IMR-90 (cell line): ENCODE results near the gene APPL2. TPM values are rescaled to one million over a fixed set of nuclear protein-coding genes. Genes with fewer than 3 reads are reported as not detected.
A peak's percentile ranks its signal among the peaks of the same experiment; 100 is the strongest.

Source experiments
- ATAC-seq: fragments of 200-7000 bp; cut with Tn5 transposase; 2 replicates; pipeline ENCODE4 v1.9.1; 2020; ENCODE audit warnings: low read depth, mild to moderate bottlenecking, moderate library complexity
- BruUV-seq: library from RNA; stranded (reverse); fragments of 400-500 nt; replicated peaks from 2 replicates; lab custom pipeline; 2021; lab: Mats Ljungman, UMichigan
- CTCF ChIA-PET: fragments of 300-600 bp; formaldehyde crosslinking; extraction: SDS; loops from one replicate; lab custom pipeline; 2021; ENCODE audit warnings: antibody characterized with exemption; lab: Yijun Ruan, JAX
- POLR2A ChIA-PET: fragments of 300-600 bp; sonication (Branson Sonifier 250); formaldehyde crosslinking; loops from one replicate; lab custom pipeline; 2022; ENCODE audit warnings: antibody characterized with exemption; ENCODE audit not compliant: unreplicated experiment; lab: Charles Lee
- DNase-seq: peaks from one replicate; pipeline ENCODE4 v3.0.0; 2013
- H2AFZ ChIP-seq: replicated peaks from 2 replicates; pipeline ENCODE3; 2013; ENCODE audit warnings: low read length, mild to moderate bottlenecking; ENCODE audit not compliant: poor library complexity
- H2AK5ac ChIP-seq: 2 replicates; pipeline ENCODE4 v1.6.1; 2013; ENCODE audit warnings: low read depth, low read length, inconsistent platforms
- H2AK9ac ChIP-seq: replicated peaks from 2 replicates; pipeline ENCODE3; 2013; ENCODE audit warnings: mild to moderate bottlenecking, low read depth, low read length, moderate library complexity; ENCODE audit not compliant: poor library complexity
- H2BK120ac ChIP-seq: 2 replicates; pipeline ENCODE4 v1.6.1; 2013; ENCODE audit warnings: low read depth, low read length, inconsistent platforms
- H2BK15ac ChIP-seq: 3 replicates; pipeline ENCODE4 v1.6.1; 2013; ENCODE audit warnings: low read depth, low read length, inconsistent platforms
- H2BK20ac ChIP-seq: 2 replicates; pipeline ENCODE4 v1.6.1; 2013; ENCODE audit warnings: low read depth, mild to moderate bottlenecking, inconsistent platforms, low read length, moderate library complexity
- H2BK5ac ChIP-seq: 2 replicates; pipeline ENCODE4 v1.6.1; 2013; ENCODE audit warnings: mild to moderate bottlenecking, low read depth, low read length, inconsistent platforms; ENCODE audit not compliant: poor library complexity, severe bottlenecking
- H3K14ac ChIP-seq: replicated peaks from 2 replicates; pipeline ENCODE4 v1.6.1; 2013; ENCODE audit warnings: low read depth, low read length, inconsistent platforms
- H3K18ac ChIP-seq: 2 replicates; pipeline ENCODE4 v1.6.1; 2013; ENCODE audit warnings: low read depth, low read length, control low read depth
- H3K23ac ChIP-seq: 2 replicates; pipeline ENCODE4 v1.6.1; 2013; ENCODE audit warnings: low read depth, low read length, inconsistent platforms
- H3K27ac ChIP-seq: 2 replicates; pipeline ENCODE4 v1.5.1; 2013; ENCODE audit warnings: mild to moderate bottlenecking, control low read depth, low read length; ENCODE audit not compliant: insufficient read depth
- H3K27me3 ChIP-seq: 2 replicates; pipeline ENCODE4 v1.6.1; 2013; ENCODE audit warnings: low read length; ENCODE audit not compliant: control insufficient read depth, insufficient read depth
- H3K36me3 ChIP-seq: 2 replicates; pipeline ENCODE4 v1.6.1; 2013; ENCODE audit warnings: low read length, mixed read lengths; ENCODE audit not compliant: control insufficient read depth, insufficient read depth
- H3K4ac ChIP-seq: 2 replicates; pipeline ENCODE4 v1.6.1; 2013; ENCODE audit warnings: low read depth, low read length, inconsistent platforms
- H3K4me1 ChIP-seq: 2 replicates; pipeline ENCODE4 v1.6.1; 2013; ENCODE audit warnings: low read length, mixed read lengths; ENCODE audit not compliant: control insufficient read depth, insufficient read depth
- H3K4me2 ChIP-seq: 2 replicates; pipeline ENCODE4 v1.6.1; 2013; ENCODE audit warnings: low read depth, mild to moderate bottlenecking, control low read depth, low read length, moderate library complexity
- H3K4me3 ChIP-seq: 2 replicates; pipeline ENCODE4 v1.5.1; 2013; ENCODE audit warnings: low read depth, mild to moderate bottlenecking, control low read depth, low read length, moderate library complexity; ENCODE audit not compliant: insufficient read depth
- H3K56ac ChIP-seq: 2 replicates; pipeline ENCODE4 v1.6.1; 2013; ENCODE audit warnings: low read length, inconsistent platforms; ENCODE audit not compliant: insufficient read depth; ENCODE audit errors: extremely low read depth
- H3K79me1 ChIP-seq, 2 experiments: 2 replicates each; pipeline ENCODE4 v1.6.1; 2013; ENCODE audit warnings: low read length in 2 of 2, inconsistent platforms in 1 of 2, low read depth in 1 of 2
- H3K9ac ChIP-seq: 2 replicates; pipeline ENCODE4 v1.6.1; 2013; ENCODE audit warnings: low read depth, low read length, control low read depth
- H3K9me1 ChIP-seq: 2 replicates; pipeline ENCODE4 v1.6.1; 2013; ENCODE audit warnings: low read length, inconsistent platforms; ENCODE audit not compliant: insufficient read depth
- H3K9me3 ChIP-seq: 2 replicates; pipeline ENCODE4 v1.6.1; 2013; ENCODE audit warnings: low read length; ENCODE audit not compliant: control insufficient read depth, insufficient read depth
- H4K20me1 ChIP-seq: 2 replicates; pipeline ENCODE4 v1.6.1; 2013; ENCODE audit warnings: low read length, inconsistent platforms; ENCODE audit not compliant: insufficient read depth
- H4K5ac ChIP-seq: 2 replicates; pipeline ENCODE4 v1.6.1; 2013; ENCODE audit warnings: mild to moderate bottlenecking, low read depth, low read length, control low read depth
- H4K8ac ChIP-seq, 2 experiments: 2 replicates each; pipeline ENCODE4 v1.6.1; 2013; ENCODE audit warnings: low read depth in 2 of 2, low read length in 2 of 2, control low read depth in 1 of 2, inconsistent platforms in 1 of 2
- H4K91ac ChIP-seq: 2 replicates; pipeline ENCODE4 v1.6.1; 2013; ENCODE audit warnings: low read depth, low read length, inconsistent platforms; ENCODE audit not compliant: insufficient read depth
- BHLHE40 ChIP-seq: fragments of 150-350 bp; IDR thresholded peaks from 2 replicates; pipeline ENCODE4 v1.6.1; 2016; ENCODE audit warnings: mild to moderate bottlenecking, low read depth, low read length
- CEBPB ChIP-seq: IDR thresholded peaks from 2 replicates; pipeline ENCODE4 v1.6.1; 2012; ENCODE audit warnings: low read depth, low read length, improper control_type of control experiment
- CHD1 ChIP-seq: IDR thresholded peaks from 2 replicates; pipeline ENCODE4 v1.6.1; 2012; ENCODE audit warnings: low read depth, low read length, improper control_type of control experiment
- CTCF ChIP-seq: conservative IDR thresholded peaks from 2 replicates; pipeline ENCODE4 v1.5.1; 2012; ENCODE audit warnings: mild to moderate bottlenecking, low read depth, low read length, improper control_type of control experiment
- ELK1 ChIP-seq: fragments of 150-350 bp; IDR thresholded peaks from 2 replicates; pipeline ENCODE4 v1.6.1; 2016; ENCODE audit warnings: low read depth, mild to moderate bottlenecking, low read length, moderate library complexity, borderline replicate concordance
- FOS ChIP-seq: fragments of 150-350 bp; IDR thresholded peaks from 2 replicates; pipeline ENCODE4 v1.6.1; 2016; ENCODE audit warnings: low read depth, low read length
- MAFK ChIP-seq: IDR thresholded peaks from 2 replicates; pipeline ENCODE4 v1.6.1; 2012; ENCODE audit warnings: low read depth, low read length, improper control_type of control experiment
- MAZ ChIP-seq: IDR thresholded peaks from 2 replicates; pipeline ENCODE4 v1.6.1; 2012; ENCODE audit warnings: low read depth, mild to moderate bottlenecking, low read length, improper control_type of control experiment, moderate library complexity, borderline replicate concordance
- MXI1 ChIP-seq: IDR thresholded peaks from 2 replicates; pipeline ENCODE4 v1.6.1; 2012; ENCODE audit warnings: low read depth, mild to moderate bottlenecking, low read length, moderate library complexity, borderline replicate concordance
- NFE2L2 ChIP-seq: fragments of 150-350 bp; IDR thresholded peaks from 2 replicates; pipeline ENCODE4 v1.6.1; 2016; ENCODE audit warnings: low read depth, mild to moderate bottlenecking, low read length
- POLR2A ChIP-seq: IDR thresholded peaks from 2 replicates; pipeline ENCODE4 v1.6.1; 2012; ENCODE audit warnings: mild to moderate bottlenecking, low read depth, low read length
- RAD21 ChIP-seq: IDR thresholded peaks from 2 replicates; pipeline ENCODE4 v1.6.1; 2012; ENCODE audit warnings: low read length, improper control_type of control experiment
- RCOR1 ChIP-seq: IDR thresholded peaks from 2 replicates; pipeline ENCODE4 v1.6.1; 2012; ENCODE audit warnings: mild to moderate bottlenecking, low read length, improper control_type of control experiment; ENCODE audit not compliant: insufficient replicate concordance
- RFX5 ChIP-seq: IDR thresholded peaks from 2 replicates; pipeline ENCODE4 v1.8.0; 2012; ENCODE audit warnings: low read depth, mild to moderate bottlenecking, low read length, moderate library complexity
- SMC3 ChIP-seq: fragments of 150-350 bp; IDR thresholded peaks from 2 replicates; pipeline ENCODE4 v1.6.1; 2016; ENCODE audit warnings: low read depth, mild to moderate bottlenecking, antibody characterized with exemption, low read length, moderate library complexity
- USF2 ChIP-seq: fragments of 150-350 bp; IDR thresholded peaks from 2 replicates; pipeline ENCODE4 v1.6.1; 2017; ENCODE audit warnings: mild to moderate bottlenecking, antibody characterized with exemption, low read length, low read depth
- WGBS, 2 experiments: methylation state at CpG; one replicate each; pipeline versions ENCODE4 v1.1.5 to v1.1.7; 2013; ENCODE audit warnings: missing lambda C conversion rate in 2 of 2; ENCODE audit not compliant: insufficient read length in 1 of 2; ENCODE audit errors: extremely low coverage in 2 of 2; 5-methylcytosine and 5-hydroxymethylcytosine counted together
- dilution Hi-C: fragments of 300-500 bp; cut with HindIII; formaldehyde crosslinking; loops from one replicate; pipeline ENCODE4 v1.14.3; 2018; ENCODE audit warnings: low sequenced_read_pairs; ENCODE audit not compliant: unreplicated experiment
- in situ Hi-C: fragments of 300-500 bp; cut with MboI; formaldehyde crosslinking; loops from 3 replicates; pipeline ENCODE4 v1.14.3; 2019; ENCODE audit warnings: low sequenced_read_pairs, inconsistent platforms, mixed read lengths
- intact Hi-C: fragments of 100-400 bp; cut with micrococcal nuclease; formaldehyde crosslinking; loops from 2 replicates; pipeline ENCODE4 v1.10.0; 2022
- polyA plus RNA-seq, 3 experiments: library from polyadenylated mRNA; depleted of rRNA; stranded (reverse); fragments of >200 nt; gene quantifications; 2 replicates each; pipeline ENCODE4 v1.2.3, GENCODE V29; 2012; ENCODE audit warnings: low replicate concordance in 1 of 3
- total RNA-seq: library from RNA; depleted of rRNA; stranded (reverse); fragments of >200 nt; gene quantifications from 2 replicates; pipeline ENCODE4 v1.2.3, GENCODE V29; 2012

Gene APPL2
- total and polyA plus RNA-seq, 2 of the 4 experiments (the other 2 are of a cell fraction): 42.3 to 65.8 TPM

GRCh38 chr12:105237666-105238065, 1.7 kb upstream of the APPL2 start:
- CTCF ChIA-PET: no interaction called here
- no peak for DNase-seq
- WGBS, 2 experiments: no CpG with 5 or more reads among the region's 2 CpGs

More at GRCh38 chr12:105237666-105238065, 1.7 kb upstream of the APPL2 start:
- Histone ChIP-seq H3K4me1 (peaks cover 5% of the 10 kb centered on the region; the same call in 1 of the 2 replicates), H3K14ac (no peak overlapping the region), H2AK9ac (no peak overlapping the region), H4K20me1 (peaks cover 6% of the 10 kb centered on the region; the same call in 1 of the 2 replicates), H3K9me1 (peaks cover 11% of the 10 kb centered on the region; the same call in 1 of the 2 replicates), H4K91ac (0 out of 2 replicates have a peak overlapping the region, but pooled peaks have one; percentile 4), H3K79me1 (peaks cover 4 to 25% of the 10 kb centered on the region in 2 experiments; a peak in 3 of 4 replicates), H2BK15ac (no peak overlapping the region), H3K23ac (no peak overlapping the region), H3K56ac (no peak overlapping the region), H3K18ac (no peak overlapping the region), H4K5ac (no peak overlapping the region), H3K9me3 (no peaks in the 10 kb centered on the region), H3K4me2 (no peak overlapping the region), H2BK5ac (no peak overlapping the region), H2AK5ac (no peak overlapping the region), H2BK120ac (no peak overlapping the region), H3K27ac (no peak overlapping the region), H3K27me3 (no peaks in the 10 kb centered on the region), H3K4me3 (no peak overlapping the region), H3K36me3 (no peaks in the 10 kb centered on the region), H2AFZ (no peak overlapping the region), H3K4ac (no peak overlapping the region), H2BK20ac (no peak overlapping the region), H4K8ac (no peak overlapping the region), H3K9ac (no peak overlapping the region)
- in situ Hi-C loops (no loop called here), dilution Hi-C loops (no loop called here), intact Hi-C loops (no loop called here)
- no TSS peak for BruUV-seq
- no peak for ATAC-seq
- POLR2A ChIA-PET: no interaction called here
- TF ChIP-seq NFE2L2 (no peak), SMC3 (no peak), ELK1 (no peak), CTCF (no peak), RAD21 (no peak), CEBPB (no peak), CHD1 (no peak), FOS (no peak), MAFK (no peak), BHLHE40 (no peak), RFX5 (no peak), RCOR1 (no peak), MAZ (no peak), USF2 (no peak), POLR2A (no peak), MXI1 (no peak)
